ENCODE data around the gene TMEM91.

GRCh38 chr19:41399091-41399490 lies 22.8 kb downstream of the TMEM91 start:
- TF ChIP-seq SIN3A (IDR thresholded peaks at IDR 0.05; ENCODE audit: borderline replicate concordance, low read depth, low read length) (no peak), CTCF (IDR thresholded peaks at IDR 0.05) (no peak), MXI1 (IDR thresholded peaks at IDR 0.05; ENCODE audit: low read depth, low read length) (no peak), NRF1 (IDR thresholded peaks at IDR 0.05; ENCODE audit: low read depth, low read length) (no peak)

Measured in SK-N-SH (cell line).